8988T (cell line): ENCODE data around the gene MAGEA4.
"Not testable (repeated sequence)": the region's sequence is repeated elsewhere in the genome, so short reads cannot be mapped to it uniquely, and the experiment has no call there.

Experiments
- DNase-seq: peaks from one replicate; pipeline ENCODE4 v3.0.0; 2011

MAGEA4 gene

GRCh38 chrX:151912780-151913179 is at the start of gene MAGEA4:
Gene MAGEA4 (plus strand): TSS chrX:151912889. CDS start chrX:151923665, 10,776 bp downstream.
- DNase-seq: no peak

GRCh38 chrX:151870602-151871001 is 42.1 kb upstream of the MAGEA4 start:
- DNase-seq: no peak

GRCh38 chrX:151871244-151871643 is 41.4 kb upstream of the MAGEA4 start:
- no peak for DNase-seq

GRCh38 chrX:151873096-151873495 is 39.6 kb upstream of the MAGEA4 start:
- no peak for DNase-seq

- DNase-seq: no peak
Measured at GRCh38 chrX:151875270-151876026, 37.2 kb upstream of the MAGEA4 start.

- no peak for DNase-seq
Measured at GRCh38 chrX:151878574-151878973, 34.1 kb upstream of the MAGEA4 start.

GRCh38 chrX:151879856-151880255 is 32.8 kb upstream of the MAGEA4 start:
- no peak for DNase-seq

GRCh38 chrX:151880895-151881294 is 31.8 kb upstream of the MAGEA4 start:
- no peak for DNase-seq

- DNase-seq: no peak
Measured at GRCh38 chrX:151889421-151889820, 23.3 kb upstream of the MAGEA4 start.

- DNase-seq: no peak
Measured at GRCh38 chrX:151896734-151897474, 15.8 kb upstream of the MAGEA4 start.

GRCh38 chrX:151899622-151900021 is 13.1 kb upstream of the MAGEA4 start:
- no peak for DNase-seq

GRCh38 chrX:151901826-151902225 is 10.9 kb upstream of the MAGEA4 start:
- DNase-seq: no peak

- DNase-seq: no peak
Measured at GRCh38 chrX:151902813-151903591, 9.7 kb upstream of the MAGEA4 start.

GRCh38 chrX:151904989-151905388 is 7.7 kb upstream of the MAGEA4 start:
- DNase-seq: no peak

GRCh38 chrX:151912221-151912620 is 468 bp upstream of the MAGEA4 start:
- DNase-seq: no peak

GRCh38 chrX:151918736-151919135 is 6.0 kb downstream of the MAGEA4 start:
- not testable (repeated sequence) for DNase-seq

GRCh38 chrX:151919610-151920009 is 6.9 kb downstream of the MAGEA4 start:
- no peak for DNase-seq

- DNase-seq: no peak
Measured at GRCh38 chrX:151920101-151920500, 7.4 kb downstream of the MAGEA4 start.

- DNase-seq: no peak
Measured at GRCh38 chrX:151920530-151920929, 7.8 kb downstream of the MAGEA4 start.

GRCh38 chrX:151921292-151921691 is 8.6 kb downstream of the MAGEA4 start:
- no peak for DNase-seq

- no peak for DNase-seq
Measured at GRCh38 chrX:151921866-151922265, 9.2 kb downstream of the MAGEA4 start.

GRCh38 chrX:151922692-151923091 is 10.0 kb downstream of the MAGEA4 start:
- no peak for DNase-seq

- no peak for DNase-seq
Measured at GRCh38 chrX:151923648-151924047, 11.0 kb downstream of the MAGEA4 start.

GRCh38 chrX:151929126-151929525 is 16.4 kb downstream of the MAGEA4 start:
- no peak for DNase-seq
